Upper lobe of left lung (tissue), 6 donors: Measurements from ENCODE around the gene TIMM21. TPM values are rescaled to one million over a fixed set of nuclear protein-coding genes. Genes with fewer than 3 reads are reported as not detected.

Experiments
- ATAC-seq, 2 donors: fragments of 200-7000 bp; cut with Tn5 transposase; one replicate each; pipeline ENCODE4 v1.9.1; 2022; ENCODE audit warnings: mild to moderate bottlenecking in 2 of 2, moderate library complexity in 2 of 2; ENCODE audit not compliant: low FRiP score in 2 of 2
- DNase-seq, 2 donors: peaks; one replicate each; pipeline ENCODE4 v3.0.0-alpha.2; 2019 to 2020
- H3K27ac ChIP-seq, 4 donors: fragments of 200-600 bp; sonication (generic); one replicate each; pipeline ENCODE4 v1.5.1; 2016 to 2019
- H3K27me3 ChIP-seq, 4 donors: fragments of 200-600 bp; sonication (generic); one replicate each; pipeline ENCODE4 v1.5.1; 2017 to 2019
- H3K36me3 ChIP-seq, 4 donors: fragments of 200-600 bp; sonication (generic); one replicate each; pipeline ENCODE4 v1.5.1; 2016 to 2019
- H3K4me1 ChIP-seq, 4 donors: fragments of 200-600 bp; sonication (generic); one replicate each; pipeline ENCODE4 v1.5.1; 2018 to 2019
- H3K4me3 ChIP-seq, 4 donors: fragments of 200-600 bp; sonication (generic); one replicate each; pipeline ENCODE4 v1.5.1; 2017 to 2019; ENCODE audit warnings: mild to moderate bottlenecking in 2 of 4, moderate library complexity in 1 of 4
- H3K9me3 ChIP-seq, 4 donors: fragments of 200-600 bp; sonication (generic); one replicate each; pipeline ENCODE4 v1.5.1; 2018 to 2019
- CTCF ChIP-seq, 6 experiments: fragments of 450-650 bp in 4 of 6; fragments of 200-600 bp in 2 of 6; sonication (generic) in 2 of 6; IDR thresholded peaks; one replicate each; pipeline ENCODE4 v1.5.1; 2016 to 2019; ENCODE audit warnings: antibody characterized with exemption in 6 of 6
- EP300 ChIP-seq, 4 donors: sonication (generic); formaldehyde crosslinking; IDR thresholded peaks; one replicate each; pipeline ENCODE4 v1.5.1; 2017; ENCODE audit warnings: antibody characterized with exemption in 4 of 4, control low read depth in 2 of 4
- POLR2A ChIP-seq, 4 donors: fragments of 450-650 bp; IDR thresholded peaks; one replicate each; pipeline ENCODE4 v1.5.1; 2016 to 2017; ENCODE audit warnings: antibody characterized with exemption in 4 of 4, mild to moderate bottlenecking in 2 of 4
- POLR2AphosphoS5 ChIP-seq, 2 donors: sonication (generic); formaldehyde crosslinking; IDR thresholded peaks; one replicate each; pipeline ENCODE4 v1.5.1; 2017; ENCODE audit warnings: antibody characterized with exemption in 2 of 2
- WGBS, 2 donors: methylation state at CpG; one replicate each; pipeline ENCODE4 v1.1.5; 2017 to 2018; 5-methylcytosine and 5-hydroxymethylcytosine counted together
- total RNA-seq, 6 donors: library from RNA; depleted of rRNA in 4 of 6; stranded (reverse); fragments of >200 nt in 4 of 6; gene quantifications; one replicate each; pipeline versions ENCODE4 v1.1.0 to v1.2.1, GENCODE V29; 2016 to 2021
- donor health status: DM: no; HTN: no; CAD: no; lungs with moderate emphysema.
- donor health status: DM: no; HTN: yes; CAD: no; lungs with severe emphysema.

TIMM21 gene
- total RNA-seq, 6 donors from 2014 or later: 13.0 to 48.2 (median 23.3) TPM

GRCh38 chr18:74131124-74131523, 17.2 kb upstream of the TIMM21 start:
- DNase-seq (no peak), ATAC-seq (no peak)
- 86 to 93% methylated on average over 3 of the region's 3 CpGs for WGBS, 2 donors
- no peak overlapping the region for H3K27ac ChIP-seq
- H3K4me1 ChIP-seq: no peaks in the 10 kb centered on the region
- H3K36me3 ChIP-seq: no peaks in the 10 kb centered on the region
- H3K4me3 ChIP-seq: no peak overlapping the region
- TF ChIP-seq CTCF (IDR thresholded peaks at IDR 0.05) (no peak), POLR2A (IDR thresholded peaks at IDR 0.05) (no peak), EP300 (IDR thresholded peaks at IDR 0.05) (no peak), POLR2AphosphoS5 (IDR thresholded peaks at IDR 0.05) (no peak)
- no peaks in the 10 kb centered on the region for H3K9me3 ChIP-seq
- H3K27me3 ChIP-seq: no peaks in the 10 kb centered on the region

DNA sequence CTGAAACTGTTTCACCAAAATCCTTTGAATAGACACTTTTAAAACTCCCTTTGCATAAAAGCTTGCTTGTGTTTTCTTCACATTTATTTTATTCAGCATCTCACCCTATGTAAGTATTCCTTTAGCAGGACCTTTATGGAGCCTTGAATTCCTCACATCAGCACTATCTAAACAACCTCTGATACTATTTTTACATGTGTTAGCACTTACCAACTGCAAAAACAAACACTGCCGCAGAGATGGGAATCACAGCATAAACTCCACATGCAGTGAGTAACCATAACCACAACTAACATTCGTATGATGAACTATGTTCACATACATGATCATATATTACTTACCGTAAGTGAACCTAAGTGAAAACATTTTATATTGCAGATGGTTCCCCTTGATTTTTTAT, 16.1 kb upstream of the TIMM21 start:
- whole genome bisulfite sequencing, 2 donors: 71 to 73% methylated on average over 3 of the region's 3 CpGs
- H3K9me3 ChIP-seq: no peaks in the 10 kb centered on the region
- no peak overlapping the region for H3K4me3 ChIP-seq
- no peaks in the 10 kb centered on the region for H3K27me3 ChIP-seq
- H3K4me1 ChIP-seq: no peaks in the 10 kb centered on the region
- H3K36me3 ChIP-seq: no peaks in the 10 kb centered on the region
- no peak for ATAC-seq
- H3K27ac ChIP-seq: no peak overlapping the region
- TF ChIP-seq EP300 (IDR thresholded peaks at IDR 0.05) (no peak), CTCF (IDR thresholded peaks at IDR 0.05) (no peak), POLR2AphosphoS5 (IDR thresholded peaks at IDR 0.05) (no peak), POLR2A (IDR thresholded peaks at IDR 0.05) (no peak)
- DNase-seq: no peak

GRCh38 chr18:74137920-74138538, 10.3 kb upstream of the TIMM21 start:
- ATAC-seq: no peak

GRCh38 chr18:74139411-74139810, 8.9 kb upstream of the TIMM21 start:
- Histone ChIP-seq H3K4me1 (no peaks in the 10 kb centered on the region), H3K4me3 (no peak overlapping the region), H3K27ac (no peak overlapping the region), H3K9me3 (no peaks in the 10 kb centered on the region), H3K27me3 (no peaks in the 10 kb centered on the region), H3K36me3 (no peaks in the 10 kb centered on the region)
- ATAC-seq (no peak), DNase-seq (no peak)
- WGBS, 2 donors: 88 to 90% methylated on average over 2 of the region's 2 CpGs
- TF ChIP-seq POLR2AphosphoS5 (IDR thresholded peaks at IDR 0.05) (no peak), CTCF (IDR thresholded peaks at IDR 0.05) (no peak), POLR2A (IDR thresholded peaks at IDR 0.05) (no peak), EP300 (IDR thresholded peaks at IDR 0.05) (no peak)

More at GRCh38 chr18:74137920-74138538, 10.3 kb upstream of the TIMM21 start:
- H3K4me3 ChIP-seq: no peak overlapping the region
- peak in 1 of 2 donors; percentile 46 for DNase-seq
- no peaks in the 10 kb centered on the region for H3K27me3 ChIP-seq
- no peaks in the 10 kb centered on the region for H3K36me3 ChIP-seq
- H3K9me3 ChIP-seq: no peaks in the 10 kb centered on the region
- WGBS, 2 donors: 81 to 84% methylated on average over 12 of the region's 12 CpGs
- no peak overlapping the region for H3K27ac ChIP-seq
- H3K4me1 ChIP-seq: no peaks in the 10 kb centered on the region
- TF ChIP-seq CTCF (IDR thresholded peaks at IDR 0.05): no peak
- no peak for TF ChIP-seq POLR2A (IDR thresholded peaks at IDR 0.05)
- TF ChIP-seq POLR2AphosphoS5 (IDR thresholded peaks at IDR 0.05): no peak
- no peak for TF ChIP-seq EP300 (IDR thresholded peaks at IDR 0.05)

DNA sequence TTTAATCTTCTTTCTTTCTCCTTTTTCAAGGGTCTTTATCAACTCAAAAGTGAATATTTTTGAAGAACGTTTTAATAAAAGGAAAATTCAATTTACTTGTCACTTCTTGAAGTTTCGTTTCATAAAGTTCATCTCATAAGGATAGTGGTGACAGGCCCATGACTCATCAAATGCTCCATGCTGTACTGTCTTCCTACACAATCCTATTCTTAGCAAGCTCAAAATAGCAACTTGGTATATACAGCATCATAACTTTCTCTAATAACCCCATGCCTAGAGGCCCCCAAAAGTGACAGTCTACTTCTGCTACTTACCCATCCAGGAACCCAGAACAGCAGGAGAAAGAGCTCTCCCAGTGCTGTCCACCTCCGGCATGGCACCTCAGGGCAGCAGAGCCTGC, 8.4 kb upstream of the TIMM21 start:
- Histone ChIP-seq H3K27me3 (no peaks in the 10 kb centered on the region), H3K4me1 (no peaks in the 10 kb centered on the region), H3K36me3 (no peaks in the 10 kb centered on the region), H3K9me3 (no peaks in the 10 kb centered on the region), H3K4me3 (no peak overlapping the region), H3K27ac (no peak overlapping the region)
- no peak for ATAC-seq
- whole genome bisulfite sequencing, 2 donors: 59 to 65% methylated on average over 3 of the region's 3 CpGs
- DNase-seq: no peak
- TF ChIP-seq POLR2A (IDR thresholded peaks at IDR 0.05): no peak
- no peak for TF ChIP-seq POLR2AphosphoS5 (IDR thresholded peaks at IDR 0.05)
- no peak for TF ChIP-seq CTCF (IDR thresholded peaks at IDR 0.05)
- TF ChIP-seq EP300 (IDR thresholded peaks at IDR 0.05): no peak
